ENCODE measurements around the gene CCDC170. TPM values are rescaled to one million over a fixed set of nuclear protein-coding genes. Genes with fewer than 3 reads are reported as not detected.
"Not testable (repeated sequence)": the region's sequence is repeated elsewhere in the genome, so short reads cannot be mapped to it uniquely, and the experiment has no call there.

The CCDC170 gene
- total RNA-seq, 4 donors from 2014 or later = 0.35 to 1.7 (median 1.5) TPM; not detected in 1

DNA sequence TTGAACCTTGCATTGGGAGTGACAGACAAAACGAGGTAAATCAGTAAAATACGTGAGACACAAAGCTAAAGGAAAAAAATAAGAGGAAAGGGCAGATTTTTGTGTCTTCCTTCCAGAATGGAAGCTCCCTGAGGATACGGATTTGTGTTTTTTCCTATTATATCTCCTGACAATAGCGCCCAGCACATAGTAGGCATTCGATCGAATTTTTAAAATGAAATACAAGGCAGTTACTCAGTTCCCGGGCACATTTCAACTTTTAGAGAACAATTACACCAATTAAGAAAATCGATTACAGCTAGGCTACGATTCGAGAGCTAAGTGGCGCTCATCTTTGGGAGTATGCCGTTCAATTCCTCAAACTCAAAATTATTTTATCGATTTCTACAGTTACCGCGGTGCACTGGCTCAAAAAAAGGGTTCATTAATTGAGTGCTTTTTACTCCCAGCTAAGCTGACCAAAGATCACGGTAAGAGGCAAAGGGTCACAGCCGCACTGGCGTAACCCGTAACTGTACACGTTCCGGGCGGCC, 42.3 kb upstream of the CCDC170 start:
- TF ChIP-seq, protein P1, sequence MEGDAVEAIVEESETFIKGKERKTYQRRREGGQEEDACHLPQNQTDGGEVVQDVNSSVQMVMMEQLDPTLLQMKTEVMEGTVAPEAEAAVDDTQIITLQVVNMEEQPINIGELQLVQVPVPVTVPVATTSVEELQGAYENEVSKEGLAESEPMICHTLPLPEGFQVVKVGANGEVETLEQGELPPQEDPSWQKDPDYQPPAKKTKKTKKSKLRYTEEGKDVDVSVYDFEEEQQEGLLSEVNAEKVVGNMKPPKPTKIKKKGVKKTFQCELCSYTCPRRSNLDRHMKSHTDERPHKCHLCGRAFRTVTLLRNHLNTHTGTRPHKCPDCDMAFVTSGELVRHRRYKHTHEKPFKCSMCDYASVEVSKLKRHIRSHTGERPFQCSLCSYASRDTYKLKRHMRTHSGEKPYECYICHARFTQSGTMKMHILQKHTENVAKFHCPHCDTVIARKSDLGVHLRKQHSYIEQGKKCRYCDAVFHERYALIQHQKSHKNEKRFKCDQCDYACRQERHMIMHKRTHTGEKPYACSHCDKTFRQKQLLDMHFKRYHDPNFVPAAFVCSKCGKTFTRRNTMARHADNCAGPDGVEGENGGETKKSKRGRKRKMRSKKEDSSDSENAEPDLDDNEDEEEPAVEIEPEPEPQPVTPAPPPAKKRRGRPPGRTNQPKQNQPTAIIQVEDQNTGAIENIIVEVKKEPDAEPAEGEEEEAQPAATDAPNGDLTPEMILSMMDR (IDR thresholded peaks at IDR 0.05) = no peak
- TF ChIP-seq POLR2A (IDR thresholded peaks at IDR 0.05) = no peak

DNA sequence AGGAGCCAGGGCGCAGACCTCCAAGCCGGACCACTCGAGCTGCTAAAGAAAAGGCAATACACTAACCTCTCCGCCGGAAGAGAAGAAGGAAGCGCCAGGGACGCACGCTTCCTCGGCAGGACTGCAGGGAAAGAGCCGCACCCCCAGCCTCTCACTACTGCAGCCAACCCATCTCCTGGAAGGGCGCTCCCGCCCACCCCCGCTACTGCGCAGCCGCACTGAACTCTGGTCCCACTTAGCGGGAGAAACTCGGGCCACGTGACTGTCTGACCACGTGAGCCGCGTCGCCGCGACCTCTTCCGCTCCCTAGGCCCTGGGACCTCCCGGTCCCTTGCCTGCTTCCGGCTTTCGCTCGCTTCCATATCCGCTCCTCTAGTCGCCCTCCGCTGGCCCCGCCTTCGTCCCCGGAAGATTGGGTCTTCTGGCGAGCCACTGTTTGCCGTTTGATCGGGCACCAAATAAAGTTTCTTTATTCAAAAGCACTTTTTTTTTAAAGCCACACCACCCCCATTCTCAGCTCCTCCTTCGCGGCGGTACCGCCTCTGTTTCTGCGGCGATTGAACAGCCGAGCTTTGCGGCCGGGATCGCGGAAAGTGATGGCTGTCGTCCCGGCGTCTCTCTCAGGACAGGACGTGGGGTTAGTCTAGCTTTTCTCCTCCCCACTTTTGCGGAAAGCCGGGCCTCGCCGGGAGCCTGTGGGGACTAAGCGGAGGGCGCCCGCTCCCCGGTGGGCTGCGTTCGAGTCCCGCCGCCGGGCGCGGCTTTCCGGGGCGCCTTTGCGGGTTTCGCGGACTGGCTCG, 41.7 kb upstream of the CCDC170 start, which contains the start of gene RMND1:
RMND1 (minus strand) TSS at position 177 of the 800 bp plus-strand sequence. CDS start 6,315 bp downstream, outside the sequence.
- Histone ChIP-seq H3K9me3 (no peaks in the 10 kb centered on the region), H3K27ac (peak within 1 kb of the TSS; percentile 90 to 98 (median 94)), H3K36me3 (no peaks in the 10 kb centered on the region), H3K4me1 (peaks cover 0 to 11% (median 0%) of the 10 kb centered on the region in 4 donors), H3K4me3 (peak within 1 kb of the TSS; percentile 69 to 99 (median 88)), H3K27me3 (no peaks in the 10 kb centered on the region)
- peak; percentile 60 to 64 for TF ChIP-seq POLR2A (IDR thresholded peaks at IDR 0.05)
- TF ChIP-seq, protein P1 (IDR thresholded peaks at IDR 0.05) = peak in 1 of 6 experiments; percentile 3
- DNase-seq = peak; percentile 99 to 100 (median 100)

More for the DNA sequence above, 42.3 kb upstream of the CCDC170 start:
- no peak for DNase-seq
- Histone ChIP-seq H3K9me3 (no peaks in the 10 kb centered on the region), H3K4me3 (peak overlapping the region; percentile 69 to 99 (median 88)), H3K27ac (peak overlapping the region; percentile 64 to 94 (median 82)), H3K27me3 (no peaks in the 10 kb centered on the region), H3K4me1 (peaks cover 0 to 13% (median 0%) of the 10 kb centered on the region in 4 donors), H3K36me3 (no peaks in the 10 kb centered on the region)

DNA sequence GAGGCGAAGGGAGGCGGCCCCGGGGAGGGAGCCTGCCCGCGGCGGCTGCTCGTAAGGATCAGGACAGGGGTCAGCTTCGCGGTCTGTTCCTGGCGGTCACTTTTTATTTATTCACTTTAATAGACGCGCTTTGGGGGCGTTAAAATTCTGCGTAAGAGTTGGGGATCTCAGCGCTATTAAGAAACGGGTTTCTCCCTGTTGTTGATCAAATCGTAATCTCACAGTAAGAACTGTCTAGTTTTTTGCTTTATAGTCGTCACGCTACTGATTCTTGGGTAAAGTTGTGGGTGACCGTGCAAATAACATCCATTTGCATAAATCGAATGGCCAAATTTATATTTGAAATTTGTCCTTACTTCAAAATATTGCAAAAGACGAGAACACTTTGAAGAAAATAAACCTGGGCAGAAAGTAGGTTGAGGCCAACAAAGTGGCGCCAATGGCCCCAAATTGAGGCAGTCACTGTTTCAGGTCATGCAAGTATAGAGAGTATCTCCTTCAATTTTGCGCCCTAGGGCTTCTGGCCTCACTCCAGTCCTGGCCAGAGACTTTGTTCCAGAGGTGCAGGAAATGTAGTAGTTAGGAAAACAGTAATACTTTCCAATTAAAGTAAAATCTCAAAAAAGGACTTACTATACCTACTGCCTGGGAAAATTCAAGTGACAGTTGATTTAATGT, 40.9 kb upstream of the CCDC170 start:
- peak in 1 of 3 donors; percentile 54 for DNase-seq
- no peak for TF ChIP-seq POLR2A (IDR thresholded peaks at IDR 0.05)
- TF ChIP-seq, protein P1 (IDR thresholded peaks at IDR 0.05) = no peak
- no peaks in the 10 kb centered on the region for H3K36me3 ChIP-seq
- no peaks in the 10 kb centered on the region for H3K9me3 ChIP-seq
- peak overlapping the region; percentile 90 to 98 (median 94) for H3K27ac ChIP-seq
- peak overlapping the region; percentile 69 to 99 (median 88) for H3K4me3 ChIP-seq
- H3K4me1 ChIP-seq = peaks cover 0 to 11% (median 0%) of the 10 kb centered on the region in 4 donors
- H3K27me3 ChIP-seq = no peaks in the 10 kb centered on the region

DNA sequence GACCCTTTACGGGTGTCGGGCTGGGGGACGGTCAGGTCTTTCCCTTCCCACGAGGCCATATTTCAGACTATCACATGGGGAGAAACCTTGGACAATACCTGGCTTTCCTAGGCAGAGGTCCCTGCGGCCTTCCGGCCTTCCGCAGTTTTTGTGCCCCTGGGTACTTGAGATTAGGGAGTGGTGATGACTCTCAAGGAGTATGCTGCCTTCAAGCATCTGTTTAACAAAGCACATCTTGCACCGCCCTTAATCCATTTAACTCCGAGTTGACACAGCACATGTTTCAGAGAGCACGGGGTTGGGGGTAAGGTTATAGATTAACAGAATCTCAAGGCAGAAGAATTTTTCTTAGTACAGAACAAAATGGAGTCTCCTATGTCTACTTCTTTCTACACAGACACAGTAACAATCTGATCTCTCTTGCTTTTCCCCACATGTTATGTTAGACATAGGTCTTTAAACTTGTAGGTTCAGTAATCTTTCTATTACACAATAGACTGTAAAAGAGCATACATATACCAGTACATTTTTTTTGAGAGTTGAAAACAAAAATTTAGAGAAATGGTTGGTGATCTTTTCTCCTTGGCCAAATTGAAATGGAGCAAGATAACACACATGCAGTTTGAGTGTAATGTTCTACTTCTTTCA, 37.9 kb upstream of the CCDC170 start:
- H3K4me3 ChIP-seq, DNase-seq, H3K27ac ChIP-seq, H3K27me3 ChIP-seq, H3K9me3 ChIP-seq: not testable (repeated sequence)
- Histone ChIP-seq H3K4me1 (peaks cover 0 to 11% (median 0%) of the 10 kb centered on the region in 4 donors), H3K36me3 (peaks cover 0 to 27% (median 0%) of the 10 kb centered on the region in 3 donors)

DNA sequence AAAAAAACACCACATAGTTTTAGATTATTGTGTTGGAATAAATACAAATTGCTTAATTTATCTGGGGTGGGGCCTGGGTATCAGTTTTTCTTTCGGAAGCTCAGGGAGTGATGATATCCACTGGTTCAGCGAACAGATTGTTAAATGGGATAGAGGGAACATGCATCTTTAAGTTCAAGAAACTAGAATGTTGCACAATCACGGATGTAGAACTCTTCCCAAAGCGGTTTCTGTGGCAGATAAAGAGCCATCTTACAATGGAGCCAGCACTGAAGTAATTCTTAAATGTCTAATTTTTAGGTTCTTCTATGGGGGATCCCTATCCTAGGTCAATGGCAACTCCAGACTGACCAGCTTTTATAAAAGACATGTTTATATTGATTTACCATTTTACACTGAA, 32.1 kb upstream of the CCDC170 start:
- Histone ChIP-seq H3K27me3 (no peaks in the 10 kb centered on the region), H3K27ac (no peak overlapping the region), H3K4me1 (no peaks in the 10 kb centered on the region), H3K4me3 (no peak overlapping the region), H3K36me3 (peaks cover 0 to 50% (median 0%) of the 10 kb centered on the region in 3 donors), H3K9me3 (no peaks in the 10 kb centered on the region)
- no peak for DNase-seq
- TF ChIP-seq, protein P1 (IDR thresholded peaks at IDR 0.05) = no peak
- TF ChIP-seq POLR2A (IDR thresholded peaks at IDR 0.05) = no peak

All from Peyer's patch (tissue), 4 donors.